NCI-H187 (cell line): ENCODE data around the gene TLE2.
"Not testable (repeated sequence)": the region's sequence is repeated elsewhere in the genome, so short reads cannot be mapped to it uniquely, and the experiment has no call there.

ENCODE experiments used
- DNase-seq, 2 experiments: peaks; one replicate each; lab custom pipeline; 2025; lab: John Stamatoyannopoulos, UW

TLE2 gene

DNA sequence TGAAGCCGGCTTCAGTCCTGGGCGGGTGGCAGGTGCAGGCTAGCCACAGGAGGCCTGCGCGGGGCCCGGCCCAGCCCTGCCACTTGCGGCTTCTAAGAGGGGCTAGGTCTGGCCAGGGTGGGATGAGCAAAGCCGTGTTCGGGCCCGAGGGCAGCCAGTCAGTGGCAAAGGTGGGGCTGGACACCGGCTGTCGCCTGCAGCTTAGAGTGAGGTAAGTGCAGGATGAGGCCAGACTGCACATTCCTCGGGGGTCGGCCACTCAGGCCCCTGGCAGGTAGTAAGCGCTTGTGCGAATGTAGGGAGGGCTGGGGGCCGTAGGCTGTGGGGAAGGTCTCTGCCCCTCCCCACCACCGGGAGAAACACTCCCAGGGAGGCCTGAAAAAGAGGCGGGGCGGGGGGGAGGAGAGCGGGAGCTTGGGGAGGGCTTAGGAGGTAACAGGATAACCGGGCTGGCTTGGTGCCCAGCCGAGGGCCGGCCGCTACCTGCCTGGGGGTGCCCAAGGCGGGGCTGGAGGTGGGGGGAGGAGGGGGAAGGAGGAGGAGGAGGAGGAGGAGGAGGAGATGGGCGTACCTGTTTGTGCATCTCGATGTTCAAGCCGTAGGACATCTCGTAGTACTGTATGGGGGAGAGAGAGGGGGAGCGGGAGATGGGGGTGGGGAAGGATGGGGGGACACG, 26.8 kb upstream of the TLE2 start:
- DNase-seq = peak; percentile 95 to 97

DNA sequence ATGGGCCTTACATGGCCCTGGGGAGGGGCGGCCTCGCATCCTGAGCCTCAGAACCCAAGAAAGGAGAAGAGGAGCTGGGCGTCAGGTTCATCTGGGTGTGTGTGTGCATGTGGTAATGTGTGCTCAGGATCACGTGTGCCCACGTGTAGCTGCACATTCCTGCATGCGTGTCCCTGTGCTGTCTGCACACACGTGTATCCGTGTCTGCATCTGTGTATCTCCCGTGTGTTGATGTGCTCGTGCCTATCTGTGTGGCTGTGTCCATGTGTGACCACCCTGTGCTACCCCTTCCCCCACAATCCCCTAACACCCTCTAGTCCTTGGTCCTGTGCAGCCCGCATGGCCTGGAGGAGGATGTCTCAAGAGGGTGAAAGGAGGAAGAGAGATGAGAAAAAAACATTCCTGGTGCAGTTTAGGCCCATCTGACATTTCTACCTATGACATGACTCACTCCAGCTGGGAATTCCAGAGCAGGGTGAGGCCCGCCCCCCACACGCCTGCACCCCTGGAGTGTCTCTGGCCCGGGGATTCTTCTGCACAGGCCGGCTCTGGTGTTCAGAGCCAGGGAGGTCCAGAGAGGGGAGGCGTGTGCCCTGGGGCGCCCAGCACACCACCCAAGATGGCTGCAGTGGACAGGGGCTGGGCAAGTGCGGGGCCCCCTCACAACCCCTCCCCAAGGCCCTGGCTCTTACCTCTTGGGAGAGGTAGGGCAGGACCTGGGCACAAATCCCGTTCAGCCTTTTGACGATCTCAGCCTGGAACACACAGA, 26.1 kb upstream of the TLE2 start:
- DNase-seq = no peak

DNA sequence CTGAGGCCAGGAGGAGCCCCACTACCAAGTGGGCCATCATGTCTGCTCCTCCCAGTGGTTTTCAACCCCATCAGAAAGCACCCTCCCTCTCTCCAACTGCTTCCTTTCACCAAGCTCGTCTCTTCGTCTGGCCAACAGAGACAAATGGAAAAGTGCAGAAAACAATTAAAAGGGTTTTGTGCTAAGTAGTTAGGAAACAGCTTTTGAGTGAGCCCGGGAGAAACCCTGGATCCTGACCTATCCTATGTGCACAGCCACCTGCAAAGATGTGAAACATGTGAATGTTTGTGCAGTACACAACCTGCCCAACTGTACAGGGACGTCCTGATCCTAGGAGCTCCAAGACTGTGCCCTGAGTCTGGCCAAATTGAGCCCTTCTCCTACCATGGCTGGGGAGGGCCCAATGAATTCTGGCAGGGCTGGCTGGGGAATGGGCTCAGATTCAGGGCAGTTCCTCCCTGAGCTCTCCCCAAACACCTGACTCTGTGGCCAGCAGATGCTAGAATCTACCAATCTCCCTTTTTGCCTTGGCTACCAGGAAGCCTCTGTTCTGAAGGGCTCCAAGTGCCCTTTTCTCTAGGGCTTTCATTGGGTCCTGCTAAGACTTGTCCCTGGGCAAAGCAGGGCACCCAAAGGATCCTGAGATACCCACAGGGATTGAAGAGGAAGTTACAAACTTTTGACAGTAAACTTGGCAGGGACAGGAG, 25.3 kb upstream of the TLE2 start:
- no peak for DNase-seq

DNA sequence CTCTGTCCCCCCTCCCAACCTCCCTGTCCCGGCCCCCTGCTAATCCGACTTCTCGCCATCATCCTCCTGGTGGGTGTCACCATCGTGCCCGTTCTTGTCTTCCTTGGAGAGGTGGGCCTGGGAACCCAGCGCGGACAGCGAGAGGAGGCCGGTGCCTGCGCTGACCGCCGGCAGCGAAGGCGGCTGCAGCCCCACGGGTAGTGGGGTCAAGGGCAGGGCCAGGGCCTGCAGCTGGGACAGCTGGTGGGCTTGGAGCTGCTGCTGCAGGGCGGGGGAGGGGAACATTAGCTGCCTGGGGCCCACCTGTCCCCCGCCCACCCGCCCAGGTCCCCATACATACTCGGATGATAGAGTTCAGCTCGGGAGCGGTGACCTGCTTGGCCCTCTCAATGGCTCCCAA, 24.7 kb upstream of the TLE2 start:
- DNase-seq = no peak

DNA sequence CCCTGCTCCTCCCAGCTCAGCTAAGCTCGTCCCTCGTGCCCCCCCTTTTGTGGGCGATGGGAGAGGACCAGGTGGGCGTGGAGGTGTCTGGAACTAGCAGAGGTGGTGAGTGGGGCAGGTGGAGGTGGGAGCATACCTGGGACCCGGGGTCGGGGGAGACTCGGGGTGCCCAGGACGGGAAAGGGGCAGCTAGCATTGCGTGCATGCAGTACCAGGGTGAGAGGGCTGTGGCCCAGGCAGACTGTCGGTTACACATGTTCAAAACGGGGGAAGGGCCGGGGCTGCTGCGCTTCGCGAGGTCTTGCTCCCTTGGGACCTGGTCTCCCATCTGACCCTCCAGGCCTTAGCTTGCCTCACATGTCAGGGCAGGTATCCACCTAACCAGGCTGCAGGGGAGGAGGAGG, 24.1 kb upstream of the TLE2 start:
- DNase-seq = no peak

DNA sequence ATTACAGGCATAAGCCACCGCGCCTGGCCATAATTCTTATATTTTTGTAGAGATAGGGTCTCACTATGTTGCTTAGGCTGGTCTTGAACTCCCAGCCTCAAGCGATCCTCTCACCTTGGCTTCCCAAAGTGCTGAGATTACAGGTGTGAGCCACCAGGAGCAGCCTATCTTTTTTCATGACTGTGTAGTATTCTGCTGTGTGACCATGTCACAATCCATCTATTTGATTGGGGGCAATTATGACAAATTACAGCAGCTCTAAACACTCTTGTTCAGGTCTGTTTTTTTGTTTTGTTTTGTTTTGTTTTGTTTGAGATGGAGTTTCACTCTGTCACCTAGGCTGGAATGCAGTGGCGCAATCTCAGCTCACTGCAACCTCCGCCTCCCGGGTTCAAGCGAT, 20.9 kb upstream of the TLE2 start:
- not testable (repeated sequence) for DNase-seq

DNA sequence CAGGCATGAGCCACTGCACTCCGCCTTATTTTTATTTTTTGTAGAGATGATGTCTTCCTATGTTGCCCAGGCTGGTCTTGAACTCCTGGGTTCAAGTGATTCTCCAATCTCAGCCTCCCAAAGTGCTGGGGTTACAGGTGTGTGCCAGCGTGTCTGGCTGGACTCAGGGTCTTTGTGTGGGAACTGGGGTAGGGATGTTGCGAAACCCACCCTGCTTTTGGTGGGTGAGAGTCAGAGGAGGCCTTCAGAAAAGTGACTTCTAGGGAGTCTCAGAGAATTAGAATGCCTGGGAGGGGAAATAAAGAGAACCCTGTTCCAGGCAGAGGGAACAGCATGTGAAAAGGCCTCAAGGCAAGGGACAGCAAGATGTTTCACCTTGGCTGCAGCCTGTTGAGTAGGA, 20.0 kb upstream of the TLE2 start:
- no peak for DNase-seq

DNA sequence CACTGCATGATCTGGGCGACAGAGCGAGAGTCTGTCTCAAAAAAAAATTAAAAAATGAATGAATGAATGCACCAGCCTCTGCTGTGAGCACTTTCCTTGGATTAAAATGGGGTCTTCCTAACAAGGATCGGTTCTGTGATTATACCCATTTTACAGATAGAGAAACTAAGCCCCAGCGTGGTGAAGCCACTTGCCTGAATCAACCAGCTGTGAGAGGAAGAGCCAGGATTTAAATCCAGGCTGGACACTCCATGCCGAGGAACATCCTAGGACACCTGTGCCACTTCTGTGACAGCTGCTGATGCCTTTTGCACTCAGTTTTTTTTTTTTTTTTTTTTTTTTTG, 19.1 kb upstream of the TLE2 start:
- DNase-seq = no peak

DNA sequence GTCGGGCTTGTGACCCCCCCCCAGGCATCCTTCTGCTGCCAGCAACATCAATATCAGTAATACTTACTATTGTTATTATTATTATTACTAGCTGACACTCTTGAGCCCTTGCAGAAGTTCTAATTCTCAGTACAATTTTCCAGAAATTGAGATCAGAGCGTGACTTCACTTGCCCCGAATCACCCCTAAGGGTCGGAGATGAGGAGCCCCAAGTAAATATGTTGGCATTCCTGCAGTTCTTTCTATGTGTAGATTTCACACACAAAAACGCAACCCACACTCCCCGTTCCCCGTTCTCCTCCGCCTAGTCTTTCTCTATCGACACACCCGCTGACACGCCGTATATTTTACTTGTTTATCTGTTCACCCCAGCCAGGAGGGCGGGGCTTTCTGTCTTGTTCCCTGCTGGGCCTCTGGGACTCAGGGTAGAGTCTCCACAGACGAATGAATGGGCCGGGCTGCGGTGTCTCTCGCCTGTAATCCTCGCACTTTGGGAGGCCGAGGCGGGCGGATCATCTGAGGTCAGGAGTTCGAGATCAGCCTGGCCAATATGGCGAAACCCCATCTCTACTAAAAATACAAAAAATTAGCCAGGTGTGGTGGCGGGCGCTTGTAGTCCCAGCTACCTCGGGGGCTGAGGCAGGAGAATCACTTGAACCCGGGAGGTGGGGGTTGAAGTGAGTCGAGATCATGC, 18.6 kb upstream of the TLE2 start:
- DNase-seq = peak; percentile 68 to 91

DNA sequence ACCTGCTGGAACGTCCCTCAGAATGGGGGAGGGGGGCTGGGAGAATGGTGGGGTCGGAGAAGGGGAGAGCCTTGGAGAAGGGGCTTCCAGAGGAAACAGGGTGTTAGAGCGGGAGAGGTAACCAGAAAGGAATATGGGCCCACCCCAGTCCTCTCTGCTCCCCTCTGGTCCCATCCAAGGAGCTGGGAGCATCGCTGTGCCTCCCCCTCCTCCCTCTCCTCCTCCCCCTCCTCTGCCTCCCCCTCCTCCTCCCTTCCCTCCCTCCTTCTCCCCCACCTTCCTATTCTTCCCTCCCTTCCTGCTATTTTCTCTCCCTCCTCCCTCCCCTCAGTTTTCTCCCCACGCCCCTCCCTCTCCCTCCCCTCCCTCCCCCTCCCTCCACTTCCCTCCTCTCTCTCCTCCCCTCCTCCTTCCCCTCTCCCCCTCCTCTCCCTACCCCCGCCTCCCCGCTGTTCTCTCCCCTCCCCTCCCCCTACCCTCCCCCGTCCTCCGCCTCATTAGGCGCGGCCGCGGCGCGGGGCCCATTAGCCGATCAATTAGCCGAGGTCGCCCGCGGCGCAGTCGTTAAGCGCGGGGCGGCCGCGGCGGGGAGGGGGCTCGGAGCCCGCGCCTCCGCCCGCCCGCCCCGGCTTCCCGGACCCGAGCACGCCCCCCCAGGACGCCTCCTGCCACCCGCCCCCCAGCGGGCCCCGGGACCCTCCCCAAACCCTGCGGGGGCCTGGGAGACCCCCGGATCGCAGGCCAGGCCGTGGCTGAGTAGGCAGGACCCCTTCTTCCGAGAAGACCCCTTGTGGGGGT, 17.8 kb upstream of the TLE2 start:
- peak; percentile 41 to 56 for DNase-seq

DNA sequence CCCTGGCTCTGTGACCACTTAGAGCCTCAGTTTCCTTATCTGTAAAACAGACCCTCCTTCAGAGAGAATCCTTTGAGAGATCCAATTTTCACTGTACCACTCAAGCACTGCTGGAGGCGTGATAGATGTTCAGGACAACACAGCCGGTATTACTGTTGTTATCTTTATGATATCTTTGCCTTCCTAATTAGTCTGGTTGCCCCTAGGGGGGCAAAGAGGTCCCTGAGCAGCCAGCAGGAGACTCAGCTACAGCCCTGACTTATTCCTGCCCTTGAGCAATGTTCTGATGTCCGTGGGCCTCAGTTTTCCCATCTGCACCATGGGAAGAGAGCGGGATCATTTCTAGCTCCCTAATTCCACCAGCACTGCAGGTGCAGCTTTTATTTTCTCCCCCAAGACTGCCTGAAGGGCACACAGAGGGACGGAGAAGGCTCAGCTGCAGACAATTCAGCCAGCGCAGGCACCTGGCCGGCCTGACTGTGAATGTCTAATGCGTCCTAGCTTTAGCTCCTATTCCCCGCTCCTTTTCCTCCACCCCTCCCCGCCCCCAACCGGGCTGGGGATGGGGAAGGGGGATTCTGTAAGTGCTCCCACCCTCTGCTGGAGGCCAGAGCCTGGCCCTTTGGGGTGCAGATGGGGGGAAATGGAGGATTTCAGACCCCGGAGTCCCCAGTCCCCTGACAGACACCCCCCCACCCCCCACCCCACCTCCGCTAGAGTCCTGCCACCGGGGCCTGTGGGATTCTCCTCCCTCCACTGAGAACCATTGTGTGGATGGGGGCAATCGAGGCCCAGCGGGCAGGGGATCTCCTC, 17.0 kb upstream of the TLE2 start:
- no peak for DNase-seq

DNA sequence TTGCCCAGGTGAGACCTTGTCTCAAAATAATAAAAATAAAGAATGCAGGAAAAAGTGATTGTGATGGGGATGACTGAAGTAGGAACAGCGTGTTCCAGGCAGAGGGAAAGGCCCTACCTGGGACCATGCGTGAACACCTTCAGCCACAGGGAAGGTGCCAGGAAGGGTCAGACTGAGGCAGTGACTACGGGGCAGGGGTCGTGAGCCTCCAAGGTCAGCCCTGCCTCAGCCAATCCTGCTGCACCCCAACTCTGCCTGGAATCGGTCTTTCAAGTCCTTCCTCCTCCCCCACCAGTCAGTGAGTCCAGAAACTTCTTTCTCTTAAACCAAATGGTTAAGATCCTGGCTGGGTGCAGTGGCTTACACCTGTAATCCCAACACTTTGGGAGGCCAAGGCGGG, 16.1 kb upstream of the TLE2 start:
- no peak for DNase-seq

DNA sequence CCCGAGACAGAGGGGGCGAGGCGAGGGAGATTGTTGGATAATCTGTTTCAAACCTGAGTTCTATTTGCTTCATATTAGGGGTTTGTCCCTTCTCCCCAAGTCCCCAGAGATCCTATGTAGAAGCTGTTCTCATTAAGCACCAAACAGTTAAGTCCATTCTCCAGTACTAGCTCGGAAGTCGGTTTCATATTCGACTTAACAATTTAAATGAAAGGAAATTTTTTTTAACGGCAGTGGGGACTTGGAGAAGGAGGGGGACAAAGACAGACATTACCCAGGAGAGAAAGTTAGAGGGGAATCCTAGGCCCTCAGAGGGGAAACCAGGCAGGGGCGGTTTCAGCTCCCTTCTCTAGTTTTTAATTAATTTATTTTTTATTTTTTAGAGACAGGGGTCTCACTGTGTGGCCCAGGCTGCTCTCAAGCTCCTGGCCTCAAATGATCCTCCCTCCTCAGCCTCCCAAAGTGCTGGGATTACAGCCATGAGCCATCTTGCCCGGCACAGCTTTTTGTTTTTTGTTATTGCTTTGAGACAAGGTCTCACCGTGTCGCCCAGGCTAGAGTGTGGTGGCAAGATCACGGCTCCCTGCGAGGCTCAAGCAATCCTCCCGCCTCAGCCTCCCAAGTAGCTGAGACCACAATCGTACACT, 13.7 kb upstream of the TLE2 start:
- DNase-seq = no peak

DNA sequence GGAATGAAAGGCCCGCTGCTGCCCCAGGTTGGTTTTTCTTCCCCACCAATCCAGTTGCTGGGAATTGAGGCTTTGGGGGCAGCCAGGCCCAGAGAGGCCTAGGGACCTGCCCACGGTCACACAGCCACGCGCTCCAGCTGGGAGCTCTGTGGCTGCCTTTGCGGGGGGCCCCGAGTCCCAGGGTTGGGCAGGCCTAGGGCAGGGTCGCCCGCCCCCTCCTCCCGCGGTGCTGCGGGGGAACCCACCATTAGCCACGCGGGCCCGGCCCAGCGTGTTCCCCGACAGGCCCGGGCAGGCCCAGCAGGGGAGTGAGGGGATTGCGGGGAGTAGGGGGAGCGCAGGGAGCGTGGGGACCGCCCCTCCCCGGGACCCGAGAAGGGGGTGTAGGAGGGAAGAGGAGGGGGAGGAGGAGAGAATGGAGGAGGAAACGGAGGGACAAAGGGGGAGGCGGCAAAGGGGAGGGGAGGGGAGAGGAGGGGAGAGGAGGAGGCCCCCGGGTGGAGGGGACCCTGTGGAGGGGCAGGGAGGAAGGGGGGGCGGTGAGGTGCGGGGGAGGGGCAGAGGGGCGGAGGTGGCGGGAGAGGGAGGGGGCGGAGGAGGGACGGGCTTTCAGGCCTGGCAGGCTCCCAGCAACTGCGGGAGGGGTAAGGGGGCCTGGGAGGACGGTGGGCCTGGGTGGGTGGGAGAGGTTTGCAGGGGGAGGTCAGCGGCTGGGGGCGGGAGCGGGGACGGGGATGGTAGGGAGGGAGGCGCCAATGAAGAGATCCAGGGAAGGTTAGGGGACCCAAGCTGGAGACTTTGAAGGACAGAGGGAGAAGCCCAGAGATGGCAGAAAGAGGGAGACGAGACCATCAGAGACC, 12.9 kb upstream of the TLE2 start:
- no peak for DNase-seq

DNA sequence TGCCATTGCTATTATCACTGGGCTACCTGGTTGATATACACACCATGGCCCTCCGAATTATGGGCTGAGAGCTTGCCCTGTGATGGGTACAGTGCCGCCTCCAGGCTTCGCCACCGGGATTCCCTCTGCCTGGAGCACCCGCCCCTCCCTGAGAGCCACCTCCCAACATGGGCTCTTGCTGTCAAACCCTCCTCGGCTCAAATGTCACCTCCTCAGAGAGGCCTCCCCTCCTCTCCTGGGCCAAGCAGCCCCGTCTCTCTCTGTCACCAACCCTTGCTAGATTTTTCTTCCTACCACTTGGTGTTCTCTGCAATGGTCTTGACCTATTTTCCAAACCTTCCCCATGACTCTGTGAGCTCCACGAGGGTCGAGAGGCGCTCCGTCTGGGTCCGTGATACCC, 12.2 kb upstream of the TLE2 start:
- no peak for DNase-seq

DNA sequence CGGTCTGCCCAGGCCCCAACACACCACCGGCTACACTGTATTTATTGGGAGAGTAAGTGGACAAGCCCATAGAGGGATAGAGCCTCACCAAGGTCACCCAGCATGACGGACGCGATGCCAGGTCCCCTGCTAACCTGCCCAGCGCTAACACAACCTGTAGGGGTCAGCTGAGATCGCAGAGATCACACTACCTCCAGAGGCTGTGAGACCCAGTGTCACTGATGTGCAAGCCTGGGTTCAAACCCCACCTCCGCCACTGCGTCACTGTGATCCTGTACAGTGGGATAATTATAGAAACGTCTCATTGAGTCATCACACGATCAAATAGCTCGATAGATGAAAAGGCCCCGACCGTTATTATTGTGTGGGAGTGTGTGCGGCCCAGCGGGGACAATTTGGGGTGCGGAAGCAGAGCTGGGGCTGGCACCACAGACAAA, 10.6 kb upstream of the TLE2 start:
- DNase-seq = no peak

DNA sequence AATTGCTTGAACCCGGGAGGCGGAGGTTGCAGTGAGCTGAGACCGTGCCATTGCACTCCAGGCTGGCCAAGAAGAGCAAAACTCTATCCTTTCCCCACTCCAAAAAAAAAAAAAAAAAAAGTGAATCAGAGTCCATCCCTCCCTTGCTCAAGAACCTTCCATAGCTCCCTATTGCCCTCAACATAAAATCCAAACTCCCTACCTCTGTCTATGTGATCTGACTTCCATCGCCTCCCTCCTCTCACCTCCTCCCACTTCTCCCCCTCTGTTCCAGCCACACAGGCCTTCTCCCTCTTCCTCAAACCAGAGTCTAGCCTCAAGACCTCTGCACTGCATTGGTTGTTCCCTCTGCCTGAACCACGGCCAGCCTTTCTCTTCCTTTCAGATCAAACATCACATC, 10.0 kb upstream of the TLE2 start:
- no peak for DNase-seq

DNA sequence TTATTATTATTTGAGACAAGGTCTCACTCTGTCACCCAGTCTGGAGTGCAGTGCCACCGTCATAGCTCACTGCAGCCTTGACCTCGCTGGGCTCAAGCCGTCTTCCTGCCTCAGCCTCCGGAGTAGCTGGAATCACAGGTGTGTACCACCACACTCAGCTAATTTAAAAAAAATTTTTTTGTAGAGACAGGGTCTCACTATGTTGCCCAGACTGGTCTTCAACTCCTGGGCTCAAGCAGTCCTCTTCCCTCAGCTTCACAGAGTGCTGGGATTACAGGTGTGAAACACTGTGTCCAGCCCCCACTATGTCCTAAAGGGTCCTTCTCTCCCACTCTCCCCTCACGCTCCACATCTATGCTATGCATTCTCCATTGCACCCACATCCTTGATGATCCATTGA, 9.1 kb upstream of the TLE2 start:
- no peak for DNase-seq

DNA sequence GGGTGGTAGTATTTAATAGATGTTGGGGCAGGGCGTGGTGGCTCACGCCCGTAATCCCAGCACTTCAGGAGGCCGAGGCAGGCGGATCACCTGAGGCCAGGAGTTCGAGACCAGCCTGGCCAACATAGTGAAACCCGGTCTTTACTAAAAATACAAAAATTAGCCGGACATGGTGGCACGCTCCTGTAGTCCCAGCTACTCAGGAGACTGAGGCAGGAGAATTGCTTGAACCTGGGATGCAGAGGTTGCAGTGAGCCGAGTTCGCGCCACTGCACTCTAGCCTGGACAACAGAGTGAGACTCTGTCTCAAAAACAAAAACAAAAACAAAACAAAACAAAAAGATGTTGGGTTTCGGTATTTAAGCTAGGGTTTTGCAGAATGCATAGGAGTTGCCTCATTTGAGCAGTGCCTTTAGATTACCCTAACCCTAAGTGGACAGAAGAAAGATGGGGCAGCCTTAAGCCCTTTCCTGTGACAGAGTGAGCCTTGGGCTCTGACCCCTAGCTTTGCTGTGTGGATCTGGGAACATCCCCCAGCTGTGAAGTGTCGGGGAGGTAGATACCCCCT, 8.0 kb upstream of the TLE2 start:
- DNase-seq = not testable (repeated sequence)
